Measurements from ENCODE around the gene SERPINF2. TPM values are rescaled to one million over a fixed set of nuclear protein-coding genes. Genes with fewer than 3 reads are reported as not detected.
"Not testable (repeated sequence)": the region's sequence is repeated elsewhere in the genome, so short reads cannot be mapped to it uniquely, and the experiment has no call there.

The SERPINF2 gene
- polyA plus RNA-seq, 1 donor: 1.7 TPM

DNA sequence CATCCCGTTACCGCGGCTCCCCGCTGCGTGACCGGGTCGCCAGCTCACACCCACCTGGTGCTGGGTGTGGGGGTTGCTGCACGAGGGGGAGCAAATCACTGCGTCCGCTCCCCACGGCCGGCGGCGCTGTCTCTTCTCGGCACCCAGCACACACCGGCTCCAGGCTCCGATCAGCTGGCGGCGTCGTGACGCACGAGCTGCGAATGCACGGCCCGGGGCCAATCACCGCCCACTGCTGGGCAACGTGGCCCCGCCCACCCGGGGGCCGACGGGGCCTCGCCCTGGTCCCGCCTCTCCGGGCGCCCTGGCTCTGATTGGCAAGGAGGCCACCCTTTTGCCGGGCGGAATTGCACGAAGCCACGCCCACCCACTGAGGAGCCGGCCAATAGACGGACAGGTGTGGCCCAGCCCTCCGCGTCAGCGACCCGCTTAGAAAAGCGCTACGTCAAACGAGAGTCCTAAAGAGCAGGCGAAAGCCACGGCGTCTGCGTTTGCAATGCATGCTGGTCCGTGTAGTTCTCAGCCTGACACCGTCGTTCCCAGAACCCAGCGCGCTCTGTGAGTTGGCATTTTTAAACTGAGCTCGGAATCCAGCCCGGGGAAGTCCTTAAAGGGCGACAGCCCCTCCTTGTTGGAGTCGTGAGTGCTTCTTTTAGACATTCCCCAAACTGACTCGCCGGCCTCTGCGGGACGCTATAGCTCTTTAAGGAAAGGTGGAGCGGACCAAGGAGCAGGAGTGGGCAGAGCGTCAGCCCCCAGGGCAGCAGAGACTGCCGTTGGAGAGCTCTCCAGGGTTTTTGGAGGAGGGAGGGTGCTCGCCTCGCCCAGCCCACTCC lies 26.4 kb upstream of the SERPINF2 start:
- peak; percentile 100 for DNase-seq

DNA sequence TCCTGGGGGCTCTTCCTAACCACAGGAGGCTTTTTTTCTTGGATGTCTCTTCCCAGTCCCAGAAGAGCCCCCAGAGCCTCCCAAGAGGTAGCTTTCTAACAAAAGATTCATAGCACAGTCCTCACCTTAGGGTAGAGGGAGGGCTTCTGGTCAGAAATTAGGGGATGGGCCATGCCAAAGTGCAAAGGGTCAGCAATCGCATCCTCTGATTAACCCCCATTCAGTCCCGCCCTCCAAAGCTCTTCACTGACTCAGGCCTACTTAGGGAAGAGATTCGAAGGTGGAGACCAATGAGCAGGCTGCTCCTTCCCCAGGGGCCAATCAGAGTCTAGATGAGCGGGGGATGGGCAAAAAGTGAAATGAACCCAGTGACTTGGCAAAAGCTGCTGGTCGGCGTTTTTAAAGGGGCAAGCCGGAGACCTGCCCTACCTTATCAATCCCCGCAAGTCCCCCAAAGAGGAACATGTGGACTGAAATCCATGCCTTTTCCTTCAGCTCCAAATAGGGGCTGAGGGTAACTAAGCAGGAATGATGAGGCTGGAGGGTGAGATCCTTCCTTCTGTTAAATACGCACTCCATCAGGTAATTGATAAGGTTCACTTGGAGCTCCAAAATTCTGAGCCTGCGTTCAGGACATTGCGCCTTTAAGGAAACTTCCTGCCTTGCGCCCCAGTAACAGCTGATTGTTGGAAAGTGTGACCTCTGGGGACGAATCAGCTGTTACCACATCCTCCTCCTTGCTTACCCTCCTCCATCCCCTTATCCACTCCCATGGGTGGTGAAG lies 25.6 kb upstream of the SERPINF2 start:
- peak; percentile 87 for DNase-seq

- DNase-seq: no peak
These were observed 24.1 kb upstream of the SERPINF2 start for GRCh38 chr17:1718362-1719165.

DNA sequence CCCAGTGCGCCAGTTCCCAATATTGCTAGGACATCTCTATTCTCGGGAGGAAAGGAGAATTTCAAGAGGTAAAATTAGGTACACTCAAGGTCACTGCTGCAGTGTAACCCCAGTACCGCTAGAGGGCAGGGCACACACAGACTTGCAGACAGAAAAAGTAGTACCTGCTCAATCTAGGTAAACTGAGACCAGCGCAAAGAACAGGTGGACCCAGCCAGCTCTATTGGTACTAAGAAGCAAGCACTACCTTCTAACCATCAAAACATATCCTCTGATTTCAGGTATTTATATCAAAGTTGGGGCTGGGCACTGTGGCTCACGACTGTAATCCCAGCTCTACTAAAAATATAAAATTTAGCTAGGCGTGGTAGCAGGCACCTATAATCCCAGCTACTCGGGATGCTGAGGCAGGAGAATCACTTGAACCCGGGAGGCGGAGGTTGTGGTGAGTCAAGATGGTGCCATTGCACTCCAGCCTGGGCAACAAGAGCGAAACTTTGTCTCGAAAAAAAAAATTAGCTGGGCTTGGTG lies 21.8 kb upstream of the SERPINF2 start:
- DNase-seq: no peak

GRCh38 chr17:1722022-1722421 lies 20.6 kb upstream of the SERPINF2 start:
- DNase-seq: not testable (repeated sequence)

DNA sequence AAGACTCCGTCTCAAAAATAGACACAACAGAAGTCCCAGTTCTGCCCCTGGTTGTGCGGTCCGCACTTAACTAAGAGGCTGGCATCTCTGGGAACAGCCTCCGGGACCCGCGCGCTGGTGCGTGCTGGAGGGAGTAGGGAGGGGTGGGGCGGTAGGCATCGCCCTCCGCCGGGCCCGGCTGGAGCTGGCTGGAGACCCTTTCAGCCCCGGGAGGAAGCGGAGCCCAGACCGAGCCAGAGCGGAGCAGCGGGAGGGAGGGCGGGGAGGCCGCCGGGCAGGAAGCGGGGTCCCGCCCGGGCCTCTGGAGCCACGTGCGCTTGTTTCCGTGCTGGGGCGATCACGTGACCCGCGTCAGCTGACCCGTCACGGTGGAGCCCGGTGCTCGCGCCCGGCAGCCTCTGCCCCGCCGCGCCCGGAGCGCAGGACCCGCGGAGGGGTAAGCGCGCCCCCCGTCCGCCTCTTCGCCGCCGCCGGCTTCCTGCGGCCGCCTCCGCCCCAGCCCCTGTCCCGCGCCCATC lies 18.3 kb upstream of the SERPINF2 start, which contains the start of gene WDR81:
WDR81 (plus strand) TSS at position 354 of the 518 bp plus-strand sequence. CDS start 256 bp downstream, outside the sequence.
- DNase-seq: peak; percentile 92

DNA sequence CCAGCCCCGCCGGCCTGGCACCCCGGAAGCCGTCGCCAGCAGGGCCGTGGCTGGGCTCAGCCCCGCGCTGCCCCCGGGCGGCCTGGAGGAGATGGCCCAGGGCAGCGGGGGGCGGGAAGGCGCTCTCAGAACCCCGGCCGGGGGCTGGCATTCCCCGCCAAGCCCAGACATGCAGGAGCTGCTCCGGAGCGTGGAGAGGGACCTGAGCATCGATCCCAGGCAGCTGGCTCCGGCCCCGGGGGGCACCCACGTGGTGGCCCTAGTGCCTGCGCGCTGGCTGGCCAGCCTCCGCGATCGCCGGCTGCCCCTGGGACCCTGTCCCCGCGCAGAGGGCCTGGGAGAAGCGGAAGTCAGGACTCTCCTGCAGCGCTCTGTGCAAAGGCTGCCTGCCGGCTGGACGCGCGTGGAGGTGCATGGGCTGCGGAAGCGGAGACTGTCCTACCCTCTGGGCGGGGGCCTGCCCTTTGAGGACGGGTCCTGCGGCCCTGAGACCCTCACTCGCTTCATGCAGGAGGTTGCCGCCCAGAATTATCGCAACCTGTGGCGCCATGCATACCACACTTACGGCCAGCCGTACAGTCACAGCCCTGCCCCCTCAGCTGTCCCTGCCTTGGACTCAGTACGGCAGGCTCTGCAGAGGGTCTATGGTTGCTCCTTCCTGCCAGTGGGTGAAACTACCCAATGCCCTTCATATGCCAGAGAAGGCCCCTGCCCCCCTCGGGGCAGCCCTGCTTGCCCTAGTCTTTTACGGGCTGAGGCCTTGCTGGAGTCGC lies 17.6 kb upstream of the SERPINF2 start:
- no peak for DNase-seq

GRCh38 chr17:1725642-1726511 lies 16.8 kb upstream of the SERPINF2 start:
- no peak for DNase-seq

- no peak for DNase-seq
These were observed 15.9 kb upstream of the SERPINF2 start for GRCh38 chr17:1726626-1727257.

- no peak for DNase-seq
These were observed 15.3 kb upstream of the SERPINF2 start for GRCh38 chr17:1727258-1727789.

DNA sequence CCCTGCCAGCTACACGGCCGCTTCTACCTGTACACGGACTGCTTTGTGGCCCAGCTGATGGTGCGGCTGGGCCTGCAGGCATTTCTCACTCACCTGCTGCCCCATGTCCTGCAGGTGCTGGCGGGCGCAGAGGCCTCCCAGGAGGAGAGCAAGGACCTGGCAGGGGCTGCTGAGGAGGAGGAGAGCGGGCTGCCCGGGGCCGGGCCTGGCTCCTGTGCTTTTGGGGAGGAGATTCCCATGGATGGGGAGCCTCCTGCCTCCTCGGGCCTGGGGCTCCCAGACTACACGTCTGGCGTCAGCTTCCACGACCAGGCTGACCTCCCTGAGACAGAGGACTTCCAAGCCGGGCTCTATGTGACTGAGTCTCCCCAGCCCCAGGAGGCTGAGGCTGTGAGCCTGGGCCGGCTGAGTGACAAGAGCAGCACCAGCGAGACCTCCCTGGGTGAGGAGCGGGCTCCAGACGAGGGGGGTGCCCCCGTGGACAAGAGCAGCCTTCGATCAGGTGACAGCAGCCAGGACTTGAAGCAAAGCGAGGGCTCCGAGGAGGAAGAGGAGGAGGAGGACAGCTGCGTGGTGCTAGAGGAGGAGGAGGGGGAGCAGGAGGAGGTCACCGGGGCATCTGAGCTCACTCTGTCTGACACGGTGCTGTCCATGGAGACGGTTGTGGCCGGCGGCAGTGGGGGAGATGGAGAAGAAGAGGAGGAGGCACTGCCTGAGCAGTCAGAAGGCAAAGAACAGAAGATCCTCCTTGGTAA lies 14.6 kb upstream of the SERPINF2 start:
- no peak for DNase-seq

DNA sequence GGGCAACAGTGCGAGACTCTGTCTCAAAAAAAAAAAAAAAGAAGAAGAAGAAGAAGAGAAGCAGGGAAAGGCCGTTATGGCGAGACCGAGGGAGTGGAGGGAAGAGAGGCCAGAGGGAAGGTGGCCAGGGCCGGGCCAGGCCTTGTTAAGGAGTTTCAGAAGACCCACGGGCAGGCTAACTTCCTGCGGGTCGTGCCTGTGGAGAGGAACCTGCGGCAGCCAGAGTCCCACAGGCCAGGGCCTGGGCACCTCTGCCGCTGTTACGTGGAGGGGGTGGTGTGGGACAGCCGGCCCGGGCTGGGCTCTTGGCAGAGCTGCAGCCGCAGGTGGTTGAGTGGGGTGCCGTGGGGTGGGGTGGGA lies 12.7 kb upstream of the SERPINF2 start:
- no peak for DNase-seq

- peak; percentile 86 for DNase-seq
These were observed 12.1 kb upstream of the SERPINF2 start for GRCh38 chr17:1730326-1731193.

GRCh38 chr17:1731194-1731506 lies 11.5 kb upstream of the SERPINF2 start:
- DNase-seq: no peak

GRCh38 chr17:1732241-1732832 lies 10.3 kb upstream of the SERPINF2 start:
- DNase-seq: no peak

DNA sequence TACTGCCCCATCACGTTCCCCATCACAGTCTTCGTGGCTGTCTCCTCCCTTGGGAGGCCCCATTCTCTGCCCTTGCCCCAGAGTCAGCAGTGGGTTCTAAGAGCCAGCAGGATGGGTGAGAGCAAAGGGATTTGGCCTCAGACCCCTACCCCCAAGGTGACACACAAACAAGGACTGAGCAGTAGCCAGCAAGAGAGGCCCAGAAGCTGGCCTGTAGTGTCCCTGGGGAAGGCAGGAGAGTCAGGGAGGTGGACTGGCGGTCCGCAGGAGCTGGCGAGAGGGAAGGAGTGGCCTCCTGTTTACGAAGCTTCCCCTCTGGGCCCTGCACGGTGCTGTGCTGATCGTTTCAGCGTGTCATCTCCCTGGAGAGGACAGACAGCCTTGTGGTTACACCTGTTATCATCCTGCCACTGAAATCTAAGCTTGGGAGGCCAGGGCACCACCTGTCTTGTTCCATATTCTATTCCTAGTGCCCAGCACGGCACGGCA lies 9.8 kb upstream of the SERPINF2 start:
- no peak for DNase-seq

DNA sequence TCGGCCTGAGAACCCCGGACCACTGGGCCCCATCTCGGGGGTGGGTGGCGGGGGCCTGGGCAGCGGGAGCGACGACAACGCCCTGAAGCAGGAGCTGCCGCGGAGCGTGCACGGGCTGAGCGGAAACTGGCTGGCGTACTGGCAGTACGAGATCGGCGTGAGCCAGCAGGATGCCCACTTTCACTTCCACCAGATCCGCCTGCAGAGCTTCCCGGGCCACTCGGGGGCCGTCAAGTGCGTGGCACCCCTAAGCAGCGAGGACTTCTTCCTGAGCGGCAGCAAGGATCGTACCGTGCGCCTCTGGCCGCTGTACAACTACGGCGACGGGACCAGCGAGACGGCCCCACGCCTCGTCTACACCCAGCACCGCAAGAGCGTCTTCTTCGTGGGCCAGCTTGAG lies 8.9 kb upstream of the SERPINF2 start:
- DNase-seq: no peak

DNA sequence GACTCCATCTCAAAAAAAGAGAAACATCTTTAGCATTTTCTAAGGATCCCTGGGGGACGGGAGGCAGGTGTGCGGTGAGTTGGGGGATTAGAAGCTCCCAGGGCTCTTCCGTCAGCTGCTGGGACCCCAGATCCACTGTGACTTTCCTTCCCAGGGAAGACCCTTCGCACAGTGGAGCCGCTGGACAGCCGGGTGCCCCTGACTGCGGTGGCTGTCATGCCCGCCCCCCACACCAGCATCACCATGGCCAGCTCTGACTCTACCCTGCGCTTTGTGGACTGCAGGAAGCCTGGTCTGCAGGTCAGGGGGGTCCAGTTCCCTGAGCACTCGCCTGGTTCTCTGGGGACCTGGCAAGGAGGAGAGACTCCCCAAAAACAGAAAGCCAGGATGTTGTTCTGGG lies 7.3 kb upstream of the SERPINF2 start:
- DNase-seq: no peak
